COLO668 (cell line): ENCODE results near the gene MEGF9.

Experiments used
- DNase-seq: peaks from one replicate; lab custom pipeline; 2025; ENCODE audit not compliant: unreplicated experiment; lab: John Stamatoyannopoulos, UW

MEGF9 gene

DNA sequence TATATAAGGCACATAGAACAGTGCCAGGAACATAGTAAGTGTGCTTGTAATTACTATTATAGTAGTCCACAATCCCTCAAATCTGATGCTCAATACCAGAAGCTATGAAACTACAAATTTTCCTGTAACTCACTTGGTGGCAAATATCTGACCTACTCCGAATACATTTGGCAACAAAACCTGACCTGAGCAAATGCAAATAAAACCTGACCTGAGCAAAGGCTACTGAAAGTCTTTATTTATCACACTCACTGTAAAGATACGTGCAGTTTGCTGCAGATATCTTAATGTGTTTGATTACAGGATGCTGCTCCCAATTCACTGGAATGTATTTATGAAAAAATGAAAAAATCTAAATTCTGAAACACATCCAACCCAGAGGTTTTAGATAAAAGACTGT lies 7.1 kb downstream of the MEGF9 start:
- DNase-seq, result no peak

DNA sequence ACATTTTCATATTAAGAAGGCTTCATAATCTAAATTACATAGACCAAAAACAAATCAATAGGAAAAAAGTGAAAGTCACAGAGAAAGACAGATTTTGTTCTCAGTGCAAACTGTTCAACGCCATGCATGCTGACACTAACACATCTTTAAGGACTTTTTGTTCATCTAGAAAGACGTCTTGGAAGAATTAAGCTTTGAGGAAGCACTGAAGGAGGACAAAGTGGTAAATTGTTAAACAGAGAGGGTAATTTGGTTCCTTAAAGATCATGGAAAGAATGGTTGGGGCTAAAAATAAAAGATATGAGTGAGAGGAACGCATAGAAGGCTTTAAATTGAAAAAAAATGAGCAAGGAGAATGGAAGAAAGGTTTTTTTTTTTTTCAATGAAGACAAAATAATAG lies 9.1 kb downstream of the MEGF9 start:
- no peak for DNase-seq

GRCh38 chr9:120702075-120702474 lies 12.2 kb downstream of the MEGF9 start:
- no peak for DNase-seq

- DNase-seq, result no peak
Measured at GRCh38 chr9:120701248-120701647, 13.0 kb downstream of the MEGF9 start.

GRCh38 chr9:120698766-120699165 lies 15.5 kb downstream of the MEGF9 start:
- no peak for DNase-seq

DNA sequence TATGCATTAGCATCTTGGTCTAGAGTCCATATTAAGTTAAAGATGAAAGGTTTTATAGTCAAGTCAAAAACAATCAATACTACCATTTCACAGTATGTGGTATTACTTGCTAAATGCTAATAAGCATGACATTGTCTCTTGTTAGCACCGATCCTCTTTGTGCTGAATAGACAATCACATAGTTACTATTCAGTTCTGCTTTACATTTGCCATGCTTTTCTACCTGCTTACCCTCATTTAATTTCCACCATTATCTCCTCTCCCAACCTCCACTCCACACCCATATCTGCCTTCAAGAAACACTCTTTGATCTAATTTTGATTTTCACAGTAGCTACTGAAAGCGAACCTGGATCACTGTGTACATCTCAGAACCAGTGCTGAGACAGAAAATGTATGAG lies 16.8 kb downstream of the MEGF9 start:
- DNase-seq, result no peak

- DNase-seq, result no peak
Measured at GRCh38 chr9:120696551-120697230, 17.6 kb downstream of the MEGF9 start.

- DNase-seq, result no peak
Measured at GRCh38 chr9:120694559-120694958, 19.7 kb downstream of the MEGF9 start.

DNA sequence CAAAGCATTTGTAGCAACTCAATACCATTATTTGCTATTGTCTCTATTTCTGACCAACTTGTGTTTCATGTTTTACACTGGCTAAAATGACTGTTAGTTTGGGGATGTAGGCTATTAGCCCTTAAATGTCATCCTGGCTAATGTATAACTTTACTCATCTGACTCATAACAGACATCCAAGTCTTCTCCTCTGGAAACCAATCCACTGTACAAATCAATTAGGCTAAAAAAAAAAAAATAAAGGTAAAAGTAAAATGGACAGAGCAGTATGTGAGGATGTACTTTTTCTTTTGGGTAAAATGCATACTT lies 20.6 kb downstream of the MEGF9 start:
- DNase-seq, result no peak

DNA sequence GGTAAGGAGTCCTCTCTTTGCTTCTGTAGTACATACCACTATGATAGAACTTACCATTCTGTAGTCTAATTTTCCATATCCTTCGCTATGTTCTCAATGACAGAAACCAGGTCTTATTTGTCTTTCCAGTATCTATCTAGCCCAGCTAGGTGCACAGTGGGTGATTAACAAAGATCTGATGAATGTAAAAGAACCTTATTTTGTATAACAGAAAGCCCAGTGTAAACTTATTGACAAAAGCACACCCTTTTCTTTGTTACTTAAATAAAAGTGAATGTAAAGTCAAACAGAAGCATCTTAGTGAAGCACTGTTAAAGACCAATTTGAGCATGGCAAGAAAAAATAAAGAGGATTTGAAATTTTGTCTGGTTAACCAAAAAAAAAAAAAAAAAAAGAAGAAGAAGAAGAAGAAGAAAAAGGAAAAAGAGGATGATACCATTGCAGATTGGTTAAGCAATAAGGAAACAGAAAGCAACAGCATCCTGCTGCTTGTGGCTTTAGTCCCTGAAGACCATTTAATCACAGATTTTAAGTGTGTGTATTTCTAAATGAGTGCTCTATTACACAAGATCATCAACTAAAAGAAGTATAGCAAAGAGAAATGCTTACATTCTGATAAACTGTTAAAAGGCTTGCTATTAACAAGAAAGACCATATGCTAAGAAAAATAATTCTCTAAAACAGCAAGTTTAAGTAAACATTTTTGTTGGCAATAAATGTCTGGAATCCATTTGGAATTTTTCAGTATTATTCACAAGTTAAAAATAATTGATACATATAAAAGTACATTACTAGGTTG lies 21.2 kb downstream of the MEGF9 start:
- no peak for DNase-seq

GRCh38 chr9:120690372-120690771 lies 23.9 kb downstream of the MEGF9 start:
- no peak for DNase-seq

GRCh38 chr9:120689860-120690259 lies 24.4 kb downstream of the MEGF9 start:
- DNase-seq, result no peak

- DNase-seq, result no peak
Measured at GRCh38 chr9:120688758-120689157, 25.5 kb downstream of the MEGF9 start.

GRCh38 chr9:120683150-120683549 lies 31.1 kb downstream of the MEGF9 start:
- DNase-seq, result no peak

DNA sequence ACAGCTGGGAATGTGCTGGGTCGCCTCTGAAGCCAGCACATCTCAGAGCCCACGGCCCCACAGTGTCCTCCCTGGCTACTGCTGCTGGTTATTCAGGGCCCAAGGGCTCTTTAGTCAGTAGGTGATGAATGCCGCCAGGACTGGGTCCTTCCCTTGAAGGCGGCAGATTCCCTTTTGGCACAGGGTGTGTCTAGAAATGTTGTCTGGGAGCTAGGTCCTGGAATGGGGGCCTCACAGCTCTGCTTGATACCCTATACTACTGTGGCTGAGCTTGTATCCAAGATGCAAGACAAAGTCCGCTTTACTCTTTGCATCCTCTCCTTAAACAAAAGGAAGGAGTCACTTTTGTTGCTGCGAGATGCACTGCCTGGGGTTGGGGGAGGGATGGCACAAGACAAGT lies 33.1 kb downstream of the MEGF9 start:
- no peak for DNase-seq

- DNase-seq, result no peak
Measured at GRCh38 chr9:120680579-120680978, 33.7 kb downstream of the MEGF9 start.

GRCh38 chr9:120680161-120680560 lies 34.1 kb downstream of the MEGF9 start:
- DNase-seq, result no peak

DNA sequence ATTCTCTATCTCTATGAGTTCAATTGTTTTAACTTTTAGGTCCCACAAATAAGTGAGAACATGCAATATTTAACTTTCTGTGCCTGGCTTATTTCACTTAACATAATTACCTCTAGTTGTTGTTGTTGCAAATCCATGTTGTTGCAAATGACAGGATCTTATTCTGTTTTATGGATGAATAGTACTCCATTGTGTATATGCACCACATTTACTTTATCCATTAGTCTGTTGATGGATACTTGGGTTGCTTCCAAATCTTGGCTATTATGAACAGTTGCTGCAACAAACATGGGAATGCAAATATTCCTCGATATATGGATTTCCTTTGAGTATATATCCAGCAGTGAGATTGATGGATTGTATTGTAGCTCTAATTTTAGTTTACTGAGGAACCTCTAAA lies 36.3 kb downstream of the MEGF9 start:
- no peak for DNase-seq

DNA sequence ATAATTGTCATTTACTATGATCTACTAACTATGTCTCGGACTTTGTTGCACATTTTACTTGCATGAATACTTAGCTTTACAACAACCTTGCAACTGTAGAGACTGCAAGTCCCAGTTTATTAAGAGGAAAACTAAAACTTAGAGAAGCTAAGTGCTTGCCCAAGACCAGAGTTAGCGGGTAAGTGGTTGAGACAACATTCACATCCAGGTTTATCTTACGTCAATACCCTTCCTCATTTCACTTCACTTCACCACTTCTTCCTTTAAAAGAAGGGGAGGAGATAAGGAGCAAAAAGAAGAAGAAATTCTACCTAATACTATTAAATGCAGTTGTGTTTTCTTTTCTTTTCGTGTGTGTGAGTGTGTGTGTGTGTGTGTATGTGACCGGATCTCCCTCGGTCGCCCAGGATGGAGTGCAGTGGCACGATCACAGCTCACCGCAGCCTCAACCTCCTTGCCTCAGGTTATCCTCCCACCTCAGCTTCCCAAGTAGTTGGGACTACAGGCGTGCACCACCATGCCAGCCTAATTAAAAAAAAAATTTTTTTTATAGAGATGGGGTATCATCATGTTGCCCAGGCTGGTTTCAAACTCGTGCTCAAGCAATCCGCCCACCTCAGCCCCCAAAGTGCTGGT lies 37.4 kb downstream of the MEGF9 start:
- no peak for DNase-seq

DNA sequence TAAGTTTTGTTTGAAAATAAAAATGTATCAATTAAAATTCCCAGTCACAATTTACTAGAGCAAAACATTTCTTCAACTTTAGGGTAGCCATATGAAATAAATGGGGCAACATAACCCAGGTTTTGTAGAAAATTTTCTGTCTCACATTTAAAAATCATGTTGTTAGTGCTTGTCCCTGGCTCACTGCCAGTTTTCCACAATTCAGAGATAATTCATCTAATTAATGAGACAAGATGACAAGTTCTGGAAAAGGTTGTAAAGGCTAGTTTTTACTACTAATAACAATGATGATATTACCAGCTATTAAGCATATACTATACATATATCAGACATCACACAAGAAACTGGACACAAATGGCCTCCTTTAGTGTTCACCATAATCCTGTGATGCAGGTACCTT lies 45.9 kb downstream of the MEGF9 start:
- no peak for DNase-seq

GRCh38 chr9:120663950-120664349 lies 50.3 kb downstream of the MEGF9 start:
- DNase-seq, result no peak

DNA sequence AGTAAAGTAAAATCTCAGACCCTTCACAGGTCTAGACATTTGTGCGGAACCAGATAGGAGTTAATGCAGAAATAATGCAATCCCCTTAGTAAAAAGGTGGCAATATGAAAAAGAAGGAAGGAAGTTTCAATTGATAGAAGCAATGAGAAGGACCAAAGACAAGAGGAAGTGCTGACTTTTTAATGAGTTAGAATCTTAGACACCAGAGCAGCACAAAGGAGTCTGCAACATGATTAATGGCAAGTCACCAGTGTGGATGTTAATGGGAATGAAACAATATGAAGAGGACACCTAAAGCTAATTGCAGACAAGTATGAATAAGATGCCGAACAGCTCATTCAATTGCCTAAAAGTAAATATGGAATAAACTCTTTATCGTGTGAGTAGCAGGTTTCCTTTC lies 50.9 kb downstream of the MEGF9 start:
- no peak for DNase-seq
